ENCODE data around the gene PTPRD. TPM values are rescaled to one million over a fixed set of nuclear protein-coding genes. Genes with fewer than 3 reads are reported as not detected.

PTPRD gene
- total RNA-seq, 2 experiments from 2014 or later = 0.03 TPM; not detected in 1

DNA sequence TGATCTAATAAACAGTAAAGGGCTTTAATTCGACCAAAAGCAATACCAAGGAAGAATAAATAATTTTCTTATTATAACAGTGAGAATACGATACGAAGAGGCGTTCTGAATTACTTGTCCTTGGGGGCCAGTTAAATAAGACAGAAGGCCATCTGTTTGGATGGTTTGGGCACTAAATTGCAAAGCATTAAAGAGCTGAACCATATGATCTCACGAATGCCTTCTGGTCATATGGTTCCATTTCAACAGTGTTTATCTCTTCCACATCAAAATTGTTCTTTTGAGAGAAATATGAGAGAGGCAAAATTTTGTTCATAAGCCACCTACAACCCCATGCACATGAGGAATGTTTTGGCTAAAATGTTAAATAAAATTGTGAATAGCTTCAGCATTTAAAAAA, 605.4 kb downstream of the PTPRD start:
- Histone ChIP-seq H3K9me2 (ENCODE audit: insufficient read depth, low read length) (no peaks in the 10 kb centered on the region), H3K9me3 (ENCODE audit: low read length) (no peaks in the 10 kb centered on the region), H3K4me1 (ENCODE audit: insufficient read depth, low read length, poor library complexity, severe bottlenecking) (no peaks in the 10 kb centered on the region), H4K20me1 (ENCODE audit: insufficient read depth, low read length) (no peaks in the 10 kb centered on the region), H3K79me2 (ENCODE audit: insufficient read depth, low read depth, low read length) (no peaks in the 10 kb centered on the region), H3K4me3 (ENCODE audit: low read depth, low read length, poor library complexity, severe bottlenecking) (no peak overlapping the region), H2AFZ (ENCODE audit: low read length) (no peak overlapping the region), H3K27ac (ENCODE audit: low read depth, low read length, poor library complexity, severe bottlenecking) (no peak overlapping the region), H3K4me2 (ENCODE audit: low read length) (no peak overlapping the region), H3K36me3 (ENCODE audit: insufficient read depth, low read length) (no peaks in the 10 kb centered on the region)
- TF ChIP-seq CTCF (conservative IDR thresholded peaks at IDR 0.05; ENCODE audit: low read length) (no peak), EZH2phosphoT487 (IDR thresholded peaks at IDR 0.05; ENCODE audit: borderline replicate concordance, low read depth, low read length) (no peak)
- ChIA-PET CTCF (ENCODE audit: unreplicated experiment) (no interaction called here), POLR2A (interaction anchor here (0.7 to 1.8 kb wide), 2 partner anchors 32 to 56 kb away, joined by 3 to 4 read pairs; no protein-coding TSS in a partner anchor)
- no peak for DNase-seq (ENCODE audit: low spot score)
- intact Hi-C loops (cut with micrococcal nuclease; ENCODE audit: unreplicated experiment) = no loop called here
- no TSS peak for BruUV-seq (replicated peaks)

GRCh38 chr9:10005206-10005605, 607.6 kb downstream of the PTPRD start:
- Histone ChIP-seq H3K4me3 (ENCODE audit: low read depth, low read length, poor library complexity, severe bottlenecking) (no peak overlapping the region), H3K4me2 (ENCODE audit: low read length) (no peak overlapping the region), H3K36me3 (ENCODE audit: insufficient read depth, low read length) (no peaks in the 10 kb centered on the region), H3K79me2 (ENCODE audit: insufficient read depth, low read depth, low read length) (no peaks in the 10 kb centered on the region), H3K9me3 (ENCODE audit: low read length) (no peaks in the 10 kb centered on the region), H4K20me1 (ENCODE audit: insufficient read depth, low read length) (no peaks in the 10 kb centered on the region), H3K4me1 (ENCODE audit: insufficient read depth, low read length, poor library complexity, severe bottlenecking) (no peaks in the 10 kb centered on the region), H3K27ac (ENCODE audit: low read depth, low read length, poor library complexity, severe bottlenecking) (no peak overlapping the region), H3K9me2 (ENCODE audit: insufficient read depth, low read length) (no peaks in the 10 kb centered on the region), H2AFZ (ENCODE audit: low read length) (no peak overlapping the region)
- no peak for TF ChIP-seq EZH2phosphoT487 (IDR thresholded peaks at IDR 0.05; ENCODE audit: borderline replicate concordance, low read depth, low read length)
- TF ChIP-seq CTCF (conservative IDR thresholded peaks at IDR 0.05; ENCODE audit: low read length) = no peak
- no TSS peak for BruUV-seq (replicated peaks)
- ChIA-PET POLR2A (interaction anchor here (0.6 to 0.8 kb wide), 3 partner anchors 8 to 28 kb away, joined by 3 read pairs; no protein-coding TSS in a partner anchor), CTCF (ENCODE audit: unreplicated experiment) (interaction anchor here (1.3 kb wide), 1 partner anchor 55 kb away, joined by 4 read pairs; no protein-coding TSS in a partner anchor)
- intact Hi-C loops (cut with micrococcal nuclease; ENCODE audit: unreplicated experiment) = no loop called here
- no peak for DNase-seq (ENCODE audit: low spot score)

DNA sequence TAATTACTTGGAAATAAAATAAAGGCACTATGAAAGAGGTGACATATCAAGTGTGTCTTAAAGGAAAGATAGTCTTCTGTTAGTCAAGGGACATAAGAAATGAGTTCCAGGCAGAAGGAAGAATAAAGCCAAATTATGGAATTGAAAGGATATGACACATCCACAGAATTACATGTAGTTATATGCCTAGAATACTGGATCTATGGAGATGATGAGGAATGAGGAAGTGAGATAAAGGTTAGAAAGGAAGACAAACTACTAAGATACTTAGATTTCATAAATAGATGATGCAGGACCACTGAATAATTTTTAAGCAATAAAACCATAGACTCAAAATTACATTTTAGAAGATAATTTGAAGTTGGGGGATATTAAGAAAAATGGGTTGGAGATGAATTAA, 609.8 kb downstream of the PTPRD start:
- H3K36me3 ChIP-seq (ENCODE audit: insufficient read depth, low read length) = no peaks in the 10 kb centered on the region
- DNase-seq (ENCODE audit: low spot score) = no peak
- H3K4me1 ChIP-seq (ENCODE audit: insufficient read depth, low read length, poor library complexity, severe bottlenecking) = peaks cover 6% of the 10 kb centered on the region
- no peaks in the 10 kb centered on the region for H3K9me3 ChIP-seq (ENCODE audit: low read length)
- TF ChIP-seq CTCF (conservative IDR thresholded peaks at IDR 0.05; ENCODE audit: low read length) (no peak), EZH2phosphoT487 (IDR thresholded peaks at IDR 0.05; ENCODE audit: borderline replicate concordance, low read depth, low read length) (no peak)
- no peaks in the 10 kb centered on the region for H3K9me2 ChIP-seq (ENCODE audit: insufficient read depth, low read length)
- H2AFZ ChIP-seq (ENCODE audit: low read length) = no peak overlapping the region
- H3K4me2 ChIP-seq (ENCODE audit: low read length) = no peak overlapping the region
- H4K20me1 ChIP-seq (ENCODE audit: insufficient read depth, low read length) = no peaks in the 10 kb centered on the region
- ChIA-PET CTCF (ENCODE audit: unreplicated experiment) (no interaction called here), POLR2A (no interaction called here)
- H3K79me2 ChIP-seq (ENCODE audit: insufficient read depth, low read depth, low read length) = no peaks in the 10 kb centered on the region
- no peak overlapping the region for H3K4me3 ChIP-seq (ENCODE audit: low read depth, low read length, poor library complexity, severe bottlenecking)
- BruUV-seq (replicated peaks) = no TSS peak
- H3K27ac ChIP-seq (ENCODE audit: low read depth, low read length, poor library complexity, severe bottlenecking) = no peak overlapping the region
- intact Hi-C loops (cut with micrococcal nuclease; ENCODE audit: unreplicated experiment) = no loop called here

All from OCI-LY7 (cell line).